ENCODE results near the gene ZNF784. TPM values are rescaled to one million over a fixed set of nuclear protein-coding genes. Genes with fewer than 3 reads are reported as not detected.

ZNF784 gene
- total and polyA plus RNA-seq, 2 donors (not counting 3 experiments of a cell fraction or from before 2014, with no cell fraction given), result 4.9 TPM

GRCh38 chr19:55663846-55664536 lies 39.6 kb upstream of the ZNF784 start:
- H4K20me1 ChIP-seq (replicated peaks; ENCODE audit: control insufficient read depth, extremely low read depth, insufficient read depth, low read length), result no peaks in the 10 kb centered on the region
- BruUV-seq (replicated peaks), result no TSS peak
- DNase-seq (ENCODE audit: low read depth, low spot score), result no peak
- no peaks in the 10 kb centered on the region for H3K9me3 ChIP-seq (replicated peaks; ENCODE audit: control insufficient read depth, insufficient read depth, low read length)
- no peak overlapping the region for H3K4me2 ChIP-seq (ENCODE audit: insufficient read depth, low read length)
- no peak overlapping the region for H3K27ac ChIP-seq (ENCODE audit: insufficient read depth, low read depth, low read length)
- FAIRE-seq, result no peak
- peaks cover 16 to 80% of the 10 kb centered on the region in 2 experiments for H3K36me3 ChIP-seq (ENCODE audit: control insufficient read depth in 2 of 2, extremely low read depth in 1 of 2, insufficient read depth in 2 of 2, low read length in 2 of 2)
- ChIA-PET POLR2A (interaction anchor here (0.7 kb wide), 1 partner anchor 9 kb away, joined by 3 read pairs; no protein-coding TSS in a partner anchor), CTCF (no interaction called here)
- no peak for TF ChIP-seq POLR2AphosphoS5 (IDR thresholded peaks at IDR 0.05; ENCODE audit: insufficient read depth, low read depth, low read length)
- TF ChIP-seq FOS (IDR thresholded peaks at IDR 0.05; ENCODE audit: borderline replicate concordance, insufficient read depth, low read length), result no peak
- TF ChIP-seq MYC (IDR thresholded peaks at IDR 0.05; ENCODE audit: low read depth, low read length), result no peak
- TF ChIP-seq POLR2A (IDR thresholded peaks at IDR 0.05; ENCODE audit: low read depth, low read length), result no peak
- TF ChIP-seq GATA2 (IDR thresholded peaks at IDR 0.05; ENCODE audit: insufficient read depth, insufficient read length, low read depth, low read length), result no peak
- TF ChIP-seq EZH2 (IDR thresholded peaks at IDR 0.05; ENCODE audit: borderline replicate concordance, low read depth, low read length, severe bottlenecking), result no peak
- no peak for TF ChIP-seq MAX (IDR thresholded peaks at IDR 0.05; ENCODE audit: insufficient read depth, insufficient read length)
- no peak for TF ChIP-seq CTCF (IDR thresholded peaks at IDR 0.05; ENCODE audit: extremely low read depth in 1 of 2, insufficient read depth in 1 of 2, low read depth in 1 of 2, low read length in 2 of 2)
- TF ChIP-seq JUN (IDR thresholded peaks at IDR 0.05; ENCODE audit: borderline replicate concordance, insufficient read depth, insufficient read length, low read depth), result no peak
- no peak overlapping the region for H2AFZ ChIP-seq (ENCODE audit: low read depth, low read length)
- intact Hi-C loops (cut with micrococcal nuclease), result no loop called here
- H3K27me3 ChIP-seq (ENCODE audit: control insufficient read depth in 2 of 2, insufficient read depth in 2 of 2, low read length in 2 of 2), result no peaks in the 10 kb centered on the region
- H3K4me3 ChIP-seq (replicated peaks in 1 of 3; ENCODE audit: insufficient read depth in 1 of 3, low read depth in 1 of 3, low read length in 3 of 3), result no peak overlapping the region
- H3K79me2 ChIP-seq (ENCODE audit: control insufficient read depth, insufficient read depth, low read length), result peaks cover 92% of the 10 kb centered on the region
- no peaks in the 10 kb centered on the region for H3K4me1 ChIP-seq (ENCODE audit: control insufficient read depth, extremely low read depth, insufficient read depth, low read length)
- dilution Hi-C loops (cut with MboI; ENCODE audit: extremely low pct_ligation_motif_present, low sequenced_read_pairs), result no loop called here
- no peak overlapping the region for H3K9ac ChIP-seq (replicated peaks; ENCODE audit: extremely low read depth, insufficient read depth, low read length)
- no peaks in the 10 kb centered on the region for H3K9me1 ChIP-seq (replicated peaks; ENCODE audit: control insufficient read depth, extremely low read depth, insufficient read depth, low read length)

Data from endothelial cell of umbilical vein (primary cell).